ENCODE results near the gene TINAGL1.

DNA sequence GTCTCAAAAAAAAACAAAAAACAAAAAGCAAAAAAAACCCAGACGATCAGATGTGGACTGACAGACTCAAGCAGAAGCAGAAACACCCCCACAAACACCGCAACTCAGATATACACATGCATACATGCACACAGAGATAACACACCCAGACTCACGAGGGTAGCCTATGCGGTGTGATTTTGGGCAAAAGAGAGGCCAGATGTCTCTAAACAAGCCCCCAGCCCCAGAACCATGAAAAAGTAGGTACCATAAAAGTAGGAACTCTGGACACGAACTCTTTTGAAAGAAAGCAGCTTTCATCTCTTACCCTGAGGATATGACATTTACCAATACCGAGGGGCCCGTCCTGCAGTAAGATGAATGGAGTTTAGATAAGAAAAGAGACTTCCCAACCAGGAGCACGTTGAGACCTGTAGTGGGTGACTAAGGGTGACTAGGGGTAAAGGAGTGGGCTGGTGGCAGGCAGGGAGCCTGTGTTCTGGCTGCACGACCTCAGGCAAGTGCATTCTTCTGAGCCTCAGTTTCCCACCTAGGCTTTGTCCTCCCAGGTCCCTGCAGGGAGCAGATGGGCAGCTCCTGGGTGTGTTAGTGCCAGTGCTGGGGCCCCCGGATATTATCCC lies 1.5 kb upstream of the TINAGL1 start:
- no peak for TF ChIP-seq EP300 (IDR thresholded peaks at IDR 0.05; ENCODE audit: low read depth)
- TF ChIP-seq CTCF (IDR thresholded peaks at IDR 0.05) = no peak
